ENCODE measurements around the gene TCP11L1. TPM values are rescaled to one million over a fixed set of nuclear protein-coding genes. Genes with fewer than 3 reads are reported as not detected.
"Not testable (repeated sequence)": the region's sequence is repeated elsewhere in the genome, so short reads cannot be mapped to it uniquely, and the experiment has no call there.

The TCP11L1 gene

DNA sequence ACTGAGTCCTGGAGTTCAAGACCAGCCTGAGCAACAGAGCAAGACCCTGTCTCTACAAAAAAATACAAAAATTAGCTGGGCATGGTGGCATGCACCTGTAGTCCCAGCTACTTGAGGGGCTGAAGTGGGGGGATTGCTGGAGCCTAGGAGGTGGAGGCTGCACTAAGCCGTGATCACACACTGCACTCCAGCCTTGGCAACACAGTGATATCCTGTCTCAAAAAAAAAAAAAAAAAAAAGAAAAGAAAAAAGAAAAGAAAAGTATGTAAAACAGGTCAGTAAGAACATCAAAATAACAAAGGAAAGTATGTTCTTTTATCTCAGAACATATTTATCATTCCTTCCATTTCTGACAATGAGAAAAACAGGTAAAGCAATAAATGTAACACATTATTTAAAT lies 83.3 kb downstream of the TCP11L1 start:
- not testable (repeated sequence) for H3K14ac ChIP-seq (ENCODE audit: low read length in 2 of 2); H2AFZ ChIP-seq (ENCODE audit: low read depth, low read length); H3K9ac ChIP-seq (ENCODE audit: low read length); H3K23ac ChIP-seq (ENCODE audit: low read length in 2 of 2); H3K4me3 ChIP-seq (ENCODE audit: insufficient read depth in 1 of 2, low read depth in 1 of 2, low read length in 2 of 2); H3K4me2 ChIP-seq (ENCODE audit: low read length, poor library complexity, severe bottlenecking); H2AK5ac ChIP-seq (ENCODE audit: low read length, severe bottlenecking); H3K27me3 ChIP-seq (ENCODE audit: control insufficient read depth in 1 of 2, insufficient read depth in 1 of 2, low read length in 2 of 2); H3K4ac ChIP-seq (ENCODE audit: low read depth in 1 of 2, low read length in 2 of 2); H3K18ac ChIP-seq (ENCODE audit: low read depth in 1 of 2, low read length in 2 of 2); H4K91ac ChIP-seq (ENCODE audit: low read length); H4K8ac ChIP-seq (ENCODE audit: low read length); H2BK120ac ChIP-seq (ENCODE audit: low read depth, low read length); H3K27ac ChIP-seq (ENCODE audit: low read length, poor library complexity, severe bottlenecking); H3K79me1 ChIP-seq (replicated peaks; ENCODE audit: low read length, poor library complexity, severe bottlenecking); H2BK5ac ChIP-seq (ENCODE audit: low read depth, low read length, poor library complexity, severe bottlenecking); DNase-seq; H2BK12ac ChIP-seq (ENCODE audit: low read length in 2 of 2); H3K4me1 ChIP-seq (ENCODE audit: control insufficient read depth, insufficient read depth, low read depth, low read length); H2BK15ac ChIP-seq (ENCODE audit: low read depth, poor library complexity, severe bottlenecking); H3K9me3 ChIP-seq (ENCODE audit: control insufficient read depth, low read length)
- H3K36me3 ChIP-seq (ENCODE audit: control insufficient read depth in 1 of 2, insufficient read depth in 2 of 2, low read depth in 1 of 2, low read length in 2 of 2), result peaks cover 0 to 20% of the 10 kb centered on the region in 2 experiments
- WGBS, result no CpG with 5 or more reads among the region's 1 CpG

Small RNA genes within 50 kb of the gene (small RNA-seq; reads per million reads assigned to genes)
- not detected for gene RF00019 (ENCODE audit: low read depth)
